ENCODE results near the gene ABCG4.
"Not testable (repeated sequence)": the region's sequence is repeated elsewhere in the genome, so short reads cannot be mapped to it uniquely, and the experiment has no call there.

Gene ABCG4

DNA sequence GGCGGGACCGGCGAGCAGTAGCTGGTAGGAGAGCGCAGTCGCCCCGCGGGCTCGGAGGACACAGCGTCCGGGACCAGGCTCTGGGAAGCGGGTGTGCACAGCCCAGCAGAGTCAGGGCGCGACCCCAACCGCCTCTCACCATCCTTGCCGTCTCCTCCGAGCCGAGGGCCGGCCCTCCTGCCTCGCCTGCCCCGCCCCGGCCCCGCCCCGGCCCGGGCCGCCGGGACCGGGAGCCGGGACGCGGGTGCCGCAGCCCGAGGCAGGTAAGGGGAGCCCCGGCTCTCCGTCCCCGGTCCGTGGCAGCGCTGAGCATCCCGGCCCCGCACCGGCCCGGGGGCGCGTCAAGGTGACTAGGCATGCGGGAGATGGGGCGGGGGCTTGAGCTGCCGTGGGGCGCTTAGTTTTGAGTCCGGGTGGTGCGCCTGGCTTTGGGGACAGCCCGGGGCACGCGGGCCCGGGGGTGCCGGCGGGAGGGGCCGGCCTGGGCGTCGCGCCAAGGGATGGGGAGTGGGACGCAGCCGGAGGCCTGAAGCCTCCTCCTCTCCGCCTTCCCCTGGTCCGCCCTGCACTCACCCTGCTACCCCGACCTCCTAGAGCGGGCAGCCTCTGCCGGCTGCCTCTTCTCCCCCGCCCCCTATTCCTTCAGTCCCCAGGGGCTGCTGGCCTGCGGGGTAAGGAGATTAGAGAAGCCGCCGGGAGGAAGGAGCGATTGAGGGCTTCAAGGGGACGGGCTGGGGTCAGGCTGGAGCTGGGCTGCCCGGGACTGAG lies at the start of gene ABCG4:
Gene ABCG4, plus strand, starts transcription at position 35 of the 768 bp plus-strand sequence. CDS start 914 bp downstream, outside the sequence.
- H3K4me3 ChIP-seq (ENCODE audit: low read length): peak within 1 kb of the TSS; percentile 47
- H3K27me3 ChIP-seq (ENCODE audit: insufficient read depth, low read length): peaks cover 52% of the 10 kb centered on the region
- H2AFZ ChIP-seq (ENCODE audit: low read depth, low read length): peak within 1 kb of the TSS; percentile 63
- H3K9me3 ChIP-seq (ENCODE audit: low read length): no peaks in the 10 kb centered on the region
- H3K36me3 ChIP-seq (ENCODE audit: insufficient read depth, low read length): no peaks in the 10 kb centered on the region
- peaks cover 10% of the 10 kb centered on the region for H3K4me1 ChIP-seq (ENCODE audit: insufficient read depth, low read length)

DNA sequence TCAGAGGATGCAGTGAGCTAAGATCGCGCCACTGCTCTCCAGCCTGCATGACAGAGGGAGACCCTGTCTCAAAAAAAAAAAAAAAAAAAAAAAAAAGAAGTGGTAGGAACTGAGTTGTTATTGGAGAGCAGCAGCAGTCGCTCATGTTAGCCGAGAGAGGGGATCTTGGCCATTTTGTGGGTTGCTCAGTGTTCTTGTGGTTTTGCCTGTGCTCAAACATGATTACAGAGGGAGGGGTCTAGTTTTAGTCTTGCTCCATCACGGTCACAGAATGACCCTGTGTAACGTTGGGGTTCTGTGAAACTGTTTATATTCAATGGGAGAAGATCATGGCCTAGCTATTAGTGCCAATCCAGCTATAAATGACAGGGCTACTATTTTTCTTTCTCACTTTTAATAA lies 49.1 kb upstream of the ABCG4 start:
- Histone ChIP-seq H3K4me3 (ENCODE audit: low read length) (no peak overlapping the region), H3K36me3 (ENCODE audit: insufficient read depth, low read length) (peaks cover 24% of the 10 kb centered on the region), H2AFZ (ENCODE audit: low read depth, low read length) (no peak overlapping the region), H3K9me3 (ENCODE audit: low read length) (no peaks in the 10 kb centered on the region), H3K4me1 (ENCODE audit: insufficient read depth, low read length) (peaks cover 25% of the 10 kb centered on the region), H3K27me3 (ENCODE audit: insufficient read depth, low read length) (no peaks in the 10 kb centered on the region)

DNA sequence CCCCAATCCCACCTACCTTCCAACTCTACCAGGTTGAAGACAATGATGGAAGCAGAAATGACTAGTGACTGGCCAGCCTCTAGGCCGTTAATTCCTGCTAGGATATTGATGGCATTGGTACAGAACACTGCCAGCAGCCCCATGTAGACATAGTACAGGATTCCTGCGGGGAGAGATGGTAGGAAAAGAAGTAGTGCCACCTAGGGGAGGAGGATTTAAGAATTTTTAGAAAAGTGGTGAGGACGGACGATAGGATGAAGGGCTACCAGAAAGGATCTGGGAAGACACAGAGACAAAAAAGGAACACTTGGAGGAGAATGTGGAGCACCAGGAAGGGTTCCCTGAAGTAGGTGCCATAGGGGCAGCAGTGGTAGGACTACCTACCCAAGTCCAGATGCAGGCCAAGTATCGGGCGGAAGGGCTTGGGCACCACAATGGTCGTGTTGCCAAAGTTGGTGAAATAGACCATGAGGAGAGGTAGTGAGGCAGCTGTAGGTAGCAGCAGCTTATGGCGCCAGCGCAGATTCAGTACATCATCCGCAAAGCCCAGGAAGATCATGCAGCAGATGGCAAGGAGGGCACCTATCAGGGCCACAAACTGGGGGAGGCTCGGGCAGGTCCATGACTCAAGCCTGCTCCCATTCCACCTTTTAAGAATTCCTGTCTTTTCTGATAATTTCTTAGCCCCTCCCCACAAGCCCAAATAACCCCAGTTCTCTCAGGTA lies 48.4 kb upstream of the ABCG4 start:
- H3K4me3 ChIP-seq (ENCODE audit: low read length): peak overlapping the region; percentile 90
- H3K9me3 ChIP-seq (ENCODE audit: low read length): no peaks in the 10 kb centered on the region
- H3K27me3 ChIP-seq (ENCODE audit: insufficient read depth, low read length): no peaks in the 10 kb centered on the region
- H3K4me1 ChIP-seq (ENCODE audit: insufficient read depth, low read length): peaks cover 25% of the 10 kb centered on the region
- no peak overlapping the region for H2AFZ ChIP-seq (ENCODE audit: low read depth, low read length)
- H3K36me3 ChIP-seq (ENCODE audit: insufficient read depth, low read length): peaks cover 24% of the 10 kb centered on the region

DNA sequence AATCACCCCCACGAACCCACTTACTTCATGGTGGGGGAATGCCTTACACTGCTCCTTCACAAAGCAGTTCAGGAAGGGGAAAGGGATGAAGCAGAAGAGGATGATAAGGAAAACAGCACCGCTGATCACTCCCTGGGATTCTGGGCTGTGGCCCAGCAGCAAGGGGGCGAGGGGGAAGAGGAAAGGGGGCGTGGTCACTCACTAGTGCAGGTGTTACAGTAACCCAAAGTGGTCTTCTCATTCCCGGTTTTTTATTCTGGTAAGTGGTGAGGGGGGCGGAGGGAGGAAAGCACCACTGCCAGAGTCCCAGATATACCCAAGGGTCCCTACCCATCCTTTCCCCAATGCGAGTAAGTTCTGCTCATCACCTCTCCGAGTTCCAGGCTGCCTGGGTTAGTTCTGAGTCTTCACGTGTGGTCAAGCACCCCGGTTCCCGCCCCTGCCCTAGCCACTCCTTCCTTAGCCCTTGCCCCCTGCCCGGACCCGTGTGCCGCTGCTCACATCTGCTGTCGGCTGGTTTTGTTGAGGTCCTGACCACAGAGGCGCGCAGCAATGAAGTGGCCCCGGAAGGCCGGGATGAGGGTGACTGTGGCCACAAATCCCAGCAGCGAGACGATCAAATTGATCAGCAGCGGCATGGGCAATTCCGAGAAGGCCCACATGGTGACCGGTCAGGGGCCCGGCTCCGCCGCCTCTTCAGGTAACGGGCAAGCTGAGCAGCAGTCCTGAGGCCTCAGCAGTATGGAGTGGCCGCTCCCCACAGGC lies 47.7 kb upstream of the ABCG4 start:
- no peaks in the 10 kb centered on the region for H3K9me3 ChIP-seq (ENCODE audit: low read length)
- peak overlapping the region; percentile 63 for H2AFZ ChIP-seq (ENCODE audit: low read depth, low read length)
- peak overlapping the region; percentile 90 for H3K4me3 ChIP-seq (ENCODE audit: low read length)
- H3K27me3 ChIP-seq (ENCODE audit: insufficient read depth, low read length): no peaks in the 10 kb centered on the region
- peaks cover 24% of the 10 kb centered on the region for H3K36me3 ChIP-seq (ENCODE audit: insufficient read depth, low read length)
- peaks cover 24% of the 10 kb centered on the region for H3K4me1 ChIP-seq (ENCODE audit: insufficient read depth, low read length)

DNA sequence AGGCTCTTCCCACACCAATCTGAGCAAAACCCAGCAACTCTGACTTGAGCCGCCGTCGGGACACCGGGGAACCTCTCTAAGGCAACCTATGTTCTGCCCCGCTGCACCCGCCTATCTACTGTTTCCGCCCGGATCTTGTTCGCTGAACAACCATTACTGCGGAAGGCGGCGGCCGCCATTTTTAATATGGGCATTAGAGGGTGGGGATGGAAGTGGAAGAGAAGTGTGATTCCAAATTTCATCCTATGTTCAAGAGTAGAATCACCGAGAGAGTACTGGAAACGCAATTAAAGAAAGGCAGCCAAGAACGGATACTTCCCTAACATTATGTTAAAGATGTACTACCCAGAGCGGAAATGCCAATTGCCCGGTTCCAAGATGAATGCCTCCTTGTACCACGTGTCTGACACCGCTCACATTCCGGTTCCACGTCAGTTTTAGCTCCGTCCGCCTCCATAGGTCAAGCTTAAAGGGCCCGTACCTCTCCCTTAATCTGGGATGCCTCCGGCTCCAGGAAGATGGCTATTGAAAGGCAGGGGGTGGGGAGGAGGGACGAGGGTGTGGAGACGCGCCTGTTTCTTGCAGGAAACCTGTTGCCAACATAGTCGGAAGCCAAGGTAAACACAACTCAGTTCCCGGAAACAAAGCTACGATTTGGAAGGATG lies 47.0 kb upstream of the ABCG4 start, which contains the start of gene DPAGT1:
Gene DPAGT1, minus strand, starts transcription at position 95 of the 665 bp plus-strand sequence. CDS start 198 bp downstream, outside the sequence.
- H3K9me3 ChIP-seq (ENCODE audit: low read length): no peaks in the 10 kb centered on the region
- peak within 1 kb of the TSS; percentile 90 for H3K4me3 ChIP-seq (ENCODE audit: low read length)
- peaks cover 31% of the 10 kb centered on the region for H3K4me1 ChIP-seq (ENCODE audit: insufficient read depth, low read length)
- peak within 1 kb of the TSS; percentile 63 for H2AFZ ChIP-seq (ENCODE audit: low read depth, low read length)
- peaks cover 19% of the 10 kb centered on the region for H3K36me3 ChIP-seq (ENCODE audit: insufficient read depth, low read length)
- H3K27me3 ChIP-seq (ENCODE audit: insufficient read depth, low read length): no peaks in the 10 kb centered on the region

DNA sequence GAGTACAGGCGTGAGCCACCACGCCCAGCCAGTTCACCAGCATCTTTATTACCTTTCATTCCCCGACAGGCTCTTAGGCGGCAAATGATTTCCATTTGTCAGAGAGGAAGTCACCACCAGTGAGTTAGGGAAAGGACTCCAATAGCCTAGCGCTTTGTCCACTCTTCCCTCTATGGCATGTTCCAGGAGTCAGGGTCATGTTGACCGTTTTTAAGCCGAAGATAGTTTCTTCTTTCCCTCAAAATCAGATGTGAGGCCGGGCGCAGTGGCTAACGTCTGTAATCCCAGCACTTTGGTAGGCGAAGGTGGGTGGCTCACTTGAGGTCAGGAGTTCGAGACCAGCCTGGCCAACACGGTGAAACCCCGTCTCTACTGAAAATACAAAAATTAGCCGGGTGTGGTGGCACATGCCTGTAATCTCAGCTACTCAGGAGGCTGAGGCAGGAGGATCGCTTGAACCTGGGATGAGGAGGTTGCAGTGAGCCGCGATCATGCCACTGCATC lies 45.6 kb upstream of the ABCG4 start:
- not testable (repeated sequence) for H2AFZ ChIP-seq (ENCODE audit: low read depth, low read length); H3K4me3 ChIP-seq (ENCODE audit: low read length); H3K27me3 ChIP-seq (ENCODE audit: insufficient read depth, low read length); H3K36me3 ChIP-seq (ENCODE audit: insufficient read depth, low read length); H3K9me3 ChIP-seq (ENCODE audit: low read length)
- peaks cover 36% of the 10 kb centered on the region for H3K4me1 ChIP-seq (ENCODE audit: insufficient read depth, low read length)

DNA sequence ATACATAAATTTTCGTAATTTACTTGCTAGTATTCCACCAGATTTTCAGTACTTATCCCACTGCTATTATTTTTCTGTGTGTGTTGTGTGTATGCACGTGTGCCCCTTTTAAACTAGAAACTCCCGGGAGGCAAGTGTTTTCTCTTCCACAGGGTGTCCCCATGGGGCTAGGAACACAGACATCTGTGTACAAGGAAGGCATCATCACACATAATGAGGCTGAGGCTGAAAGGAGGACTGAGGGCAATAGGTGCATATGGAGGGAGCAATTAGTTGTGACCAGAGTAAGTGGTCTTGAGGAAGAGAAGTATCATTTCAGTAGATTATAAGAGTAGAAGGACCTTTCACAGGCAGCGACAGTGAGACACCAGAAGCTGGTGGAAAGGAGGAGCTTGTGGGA lies 45.1 kb upstream of the ABCG4 start:
- no peaks in the 10 kb centered on the region for H3K27me3 ChIP-seq (ENCODE audit: insufficient read depth, low read length)
- H3K36me3 ChIP-seq (ENCODE audit: insufficient read depth, low read length): peaks cover under 1% of the 10 kb centered on the region
- no peak overlapping the region for H3K4me3 ChIP-seq (ENCODE audit: low read length)
- H3K4me1 ChIP-seq (ENCODE audit: insufficient read depth, low read length): peaks cover 40% of the 10 kb centered on the region
- no peak overlapping the region for H2AFZ ChIP-seq (ENCODE audit: low read depth, low read length)
- H3K9me3 ChIP-seq (ENCODE audit: low read length): no peaks in the 10 kb centered on the region

DNA sequence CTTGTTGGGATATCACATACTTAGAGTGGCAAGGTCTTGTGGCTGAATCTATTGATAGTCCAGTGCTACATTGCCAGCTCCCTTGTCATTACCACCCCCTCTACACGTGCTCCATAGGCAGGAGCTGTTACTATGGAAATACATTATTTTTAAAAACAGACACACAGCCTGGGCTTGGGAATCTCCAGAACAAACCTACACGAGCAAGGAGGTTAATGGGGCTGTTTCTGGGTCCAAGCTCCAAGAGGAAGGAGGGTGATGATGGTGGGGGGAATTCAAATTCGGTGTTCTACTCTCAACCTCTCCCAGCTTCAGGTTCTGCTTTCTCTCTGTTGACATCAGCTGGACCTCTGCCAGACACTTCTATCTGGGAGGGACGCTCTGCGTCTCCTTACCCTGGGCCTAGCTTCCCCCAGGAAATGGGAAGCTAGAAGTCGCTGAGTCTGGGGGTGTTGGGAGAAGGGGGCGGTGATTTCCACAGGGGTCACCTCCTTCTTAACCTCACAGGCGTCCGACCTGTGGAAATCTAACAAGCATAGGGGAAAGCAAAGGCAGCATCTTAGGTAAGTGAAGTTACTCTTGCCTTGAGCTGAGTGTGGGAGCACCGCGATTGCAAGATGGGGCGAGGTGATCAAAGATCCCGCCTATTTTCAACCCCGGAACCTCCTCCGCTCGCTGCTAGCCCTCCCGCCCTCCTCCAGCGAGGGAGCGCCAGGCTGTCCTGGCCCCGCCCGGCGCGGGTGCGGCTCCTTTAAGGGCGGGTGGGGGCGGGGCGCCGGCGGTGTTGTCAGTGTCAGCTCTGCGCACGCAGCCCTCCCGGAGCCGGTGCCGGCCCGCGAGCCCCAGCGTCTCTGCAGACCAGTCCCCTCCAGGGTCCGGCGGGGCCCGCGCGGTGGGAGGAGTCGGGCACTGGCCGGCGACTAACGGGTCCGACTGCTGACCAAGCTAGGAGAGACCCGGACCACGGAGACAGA lies 42.0 kb upstream of the ABCG4 start, which contains the start of gene C2CD2L:
Gene C2CD2L, plus strand, starts transcription at position 781 of the 974 bp plus-strand sequence. CDS start 398 bp downstream, outside the sequence.
- peaks cover 7% of the 10 kb centered on the region for H3K36me3 ChIP-seq (ENCODE audit: insufficient read depth, low read length)
- H3K4me3 ChIP-seq (ENCODE audit: low read length): peak within 1 kb of the TSS; percentile 74
- H3K9me3 ChIP-seq (ENCODE audit: low read length): no peaks in the 10 kb centered on the region
- peaks cover 25% of the 10 kb centered on the region for H3K4me1 ChIP-seq (ENCODE audit: insufficient read depth, low read length)
- peak within 1 kb of the TSS; percentile 60 for H2AFZ ChIP-seq (ENCODE audit: low read depth, low read length)
- H3K27me3 ChIP-seq (ENCODE audit: insufficient read depth, low read length): no peaks in the 10 kb centered on the region

DNA sequence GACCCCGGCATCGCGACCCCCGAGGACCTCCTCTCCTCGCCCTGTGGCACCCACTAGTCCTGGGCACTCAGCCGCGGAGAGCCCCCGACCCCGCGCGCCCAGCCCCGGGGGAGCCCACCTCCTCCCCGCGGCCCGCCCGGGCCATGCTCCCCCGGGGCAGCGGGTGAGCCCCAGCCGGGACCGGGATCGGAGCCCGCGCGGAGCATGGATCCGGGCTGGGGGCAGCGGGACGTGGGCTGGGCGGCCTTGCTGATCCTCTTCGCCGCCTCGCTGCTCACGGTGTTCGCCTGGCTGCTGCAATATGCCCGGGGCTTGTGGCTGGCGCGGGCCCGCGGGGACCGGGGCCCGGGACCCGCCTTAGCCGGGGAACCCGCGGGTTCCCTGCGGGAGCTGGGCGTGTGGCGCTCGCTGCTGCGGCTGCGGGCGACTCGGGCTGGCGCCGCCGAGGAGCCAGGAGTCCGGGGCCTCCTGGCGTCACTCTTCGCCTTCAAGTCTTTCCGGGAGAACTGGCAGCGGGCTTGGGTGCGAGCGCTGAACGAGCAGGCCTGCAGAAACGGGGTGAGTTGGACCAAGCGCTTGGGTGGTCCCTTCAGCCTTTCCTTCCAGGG lies 41.2 kb upstream of the ABCG4 start:
- Histone ChIP-seq H2AFZ (ENCODE audit: low read depth, low read length) (peak overlapping the region; percentile 60), H3K27me3 (ENCODE audit: insufficient read depth, low read length) (no peaks in the 10 kb centered on the region), H3K9me3 (ENCODE audit: low read length) (no peaks in the 10 kb centered on the region), H3K4me1 (ENCODE audit: insufficient read depth, low read length) (peaks cover 23% of the 10 kb centered on the region), H3K4me3 (ENCODE audit: low read length) (peak overlapping the region; percentile 74), H3K36me3 (ENCODE audit: insufficient read depth, low read length) (peaks cover 10% of the 10 kb centered on the region)

DNA sequence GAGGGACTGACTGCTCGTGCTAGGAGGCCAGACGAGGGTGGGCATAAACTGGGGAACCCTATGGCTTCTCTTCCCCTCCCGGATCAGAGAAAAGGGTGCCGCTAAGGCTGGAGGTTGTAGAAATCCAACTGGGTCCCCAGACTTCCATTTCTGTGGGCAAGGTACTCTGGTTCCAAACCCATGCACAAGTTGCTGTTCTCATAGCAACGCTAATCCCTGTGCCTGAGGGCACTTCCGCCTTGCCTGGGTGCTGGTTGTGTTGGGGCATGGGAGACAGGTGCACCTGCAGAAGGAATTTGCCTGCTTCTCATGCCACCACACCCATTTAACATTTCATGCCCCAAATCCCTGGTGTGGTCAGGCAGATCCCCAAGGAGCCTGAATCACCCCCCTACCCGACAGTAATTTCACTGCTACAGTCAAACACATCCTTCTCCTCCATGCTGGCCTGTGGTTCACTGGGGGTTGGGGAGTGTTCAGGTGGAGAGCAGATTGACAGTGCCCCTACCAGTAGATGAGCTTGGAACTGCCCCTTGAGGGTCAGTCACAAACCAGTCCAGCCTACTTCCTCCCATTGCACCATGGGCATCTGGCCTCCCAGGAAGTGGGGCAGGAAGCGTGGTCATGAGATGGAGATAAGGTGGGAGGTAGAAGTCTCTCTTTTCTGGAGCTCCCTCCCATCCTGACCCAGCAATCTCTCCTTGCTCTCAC lies 40.6 kb upstream of the ABCG4 start:
- H3K4me3 ChIP-seq (ENCODE audit: low read length): peak overlapping the region; percentile 74
- H3K4me1 ChIP-seq (ENCODE audit: insufficient read depth, low read length): peaks cover 19% of the 10 kb centered on the region
- peak overlapping the region; percentile 60 for H2AFZ ChIP-seq (ENCODE audit: low read depth, low read length)
- H3K9me3 ChIP-seq (ENCODE audit: low read length): no peaks in the 10 kb centered on the region
- peaks cover 10% of the 10 kb centered on the region for H3K36me3 ChIP-seq (ENCODE audit: insufficient read depth, low read length)
- no peaks in the 10 kb centered on the region for H3K27me3 ChIP-seq (ENCODE audit: insufficient read depth, low read length)

DNA sequence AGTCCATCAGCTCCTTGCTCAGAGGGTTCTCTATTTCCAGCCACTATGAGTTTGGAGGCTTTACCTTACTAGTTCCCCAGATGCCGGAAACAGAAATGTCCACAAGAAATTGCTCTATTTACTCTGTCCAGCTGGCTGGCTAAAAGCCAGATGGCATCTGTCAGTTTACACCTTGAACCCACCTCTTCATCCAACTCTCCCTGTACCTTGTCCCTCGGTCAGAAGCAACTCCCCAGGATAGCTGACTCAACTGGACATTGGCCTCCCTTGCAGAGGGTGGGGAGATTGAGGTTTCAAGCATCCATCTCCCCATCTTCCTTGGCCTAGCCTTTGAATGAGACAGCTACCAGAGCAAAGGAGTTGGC lies 40.0 kb upstream of the ABCG4 start:
- Histone ChIP-seq H3K36me3 (ENCODE audit: insufficient read depth, low read length) (peaks cover 10% of the 10 kb centered on the region), H3K4me1 (ENCODE audit: insufficient read depth, low read length) (peaks cover 19% of the 10 kb centered on the region), H2AFZ (ENCODE audit: low read depth, low read length) (no peak overlapping the region), H3K27me3 (ENCODE audit: insufficient read depth, low read length) (no peaks in the 10 kb centered on the region), H3K4me3 (ENCODE audit: low read length) (peak overlapping the region; percentile 74), H3K9me3 (ENCODE audit: low read length) (no peaks in the 10 kb centered on the region)
